Inferior parietal cortex (tissue), 1 donor: ENCODE data around the gene PRDX5.
A peak's percentile ranks its signal among the peaks of the same experiment; 100 is the strongest.

ENCODE experiments used
- DNase-seq: peaks from one replicate; pipeline ENCODE4 v3.0.0-alpha.2; 2016; ENCODE audit errors: extremely low spot score

Gene PRDX5

GRCh38 chr11:64347193-64347867 is 29.4 kb downstream of the PRDX5 start:
- no peak for DNase-seq

- no peak for DNase-seq
Measured at GRCh38 chr11:64348383-64349024, 30.6 kb downstream of the PRDX5 start.

GRCh38 chr11:64349025-64349387 is 31.1 kb downstream of the PRDX5 start:
- no peak for DNase-seq

GRCh38 chr11:64349404-64349803 is 31.5 kb downstream of the PRDX5 start:
- DNase-seq, result no peak

GRCh38 chr11:64351136-64351631 is 33.3 kb downstream of the PRDX5 start:
- no peak for DNase-seq

GRCh38 chr11:64352099-64352994 is 34.4 kb downstream of the PRDX5 start:
- no peak for DNase-seq

GRCh38 chr11:64352995-64353714 is 35.2 kb downstream of the PRDX5 start:
- DNase-seq, result no peak

- no peak for DNase-seq
Measured at GRCh38 chr11:64353715-64354506, 36.0 kb downstream of the PRDX5 start.

GRCh38 chr11:64355078-64355940 is 37.4 kb downstream of the PRDX5 start:
- peak; percentile 61 for DNase-seq

- DNase-seq, result no peak
Measured at GRCh38 chr11:64356498-64357411, 38.8 kb downstream of the PRDX5 start.

- no peak for DNase-seq
Measured at GRCh38 chr11:64357446-64357845, 39.5 kb downstream of the PRDX5 start.

- no peak for DNase-seq
Measured at GRCh38 chr11:64357904-64358535, 40.1 kb downstream of the PRDX5 start.

GRCh38 chr11:64358536-64358906 is 40.6 kb downstream of the PRDX5 start:
- no peak for DNase-seq

GRCh38 chr11:64358907-64359711 is 41.2 kb downstream of the PRDX5 start, which contains the start of gene RPS6KA4:
Gene RPS6KA4 (plus strand): TSS chr11:64359162. CDS start chr11:64359236, 74 bp downstream.
- peak; percentile 63 for DNase-seq

GRCh38 chr11:64359712-64360445 is 42.0 kb downstream of the PRDX5 start:
- peak; percentile 20 for DNase-seq

- DNase-seq, result no peak
Measured at GRCh38 chr11:64360448-64360921, 42.6 kb downstream of the PRDX5 start.

GRCh38 chr11:64361659-64362058 is 43.7 kb downstream of the PRDX5 start:
- DNase-seq, result no peak
